ENCODE measurements around the gene COL5A1. TPM values are rescaled to one million over a fixed set of nuclear protein-coding genes. Genes with fewer than 3 reads are reported as not detected.

COL5A1 gene
- total RNA-seq, 1 donor from 2014 or later: not detected

- Mint-ChIP-seq H3K36me3 (ENCODE audit: low read depth) (no peaks in the 10 kb centered on the region), H3K9me3 (no peaks in the 10 kb centered on the region), H3K4me3 (no peak overlapping the region), H3K27ac (no peak overlapping the region), H3K27me3 (peaks cover 6% of the 10 kb centered on the region), H3K4me1 (no peaks in the 10 kb centered on the region)
- intact Hi-C loops (cut with micrococcal nuclease): no loop called here
- no peak for DNase-seq
Measured at GRCh38 chr9:134645607-134646365, 4.2 kb downstream of the COL5A1 start.

DNA sequence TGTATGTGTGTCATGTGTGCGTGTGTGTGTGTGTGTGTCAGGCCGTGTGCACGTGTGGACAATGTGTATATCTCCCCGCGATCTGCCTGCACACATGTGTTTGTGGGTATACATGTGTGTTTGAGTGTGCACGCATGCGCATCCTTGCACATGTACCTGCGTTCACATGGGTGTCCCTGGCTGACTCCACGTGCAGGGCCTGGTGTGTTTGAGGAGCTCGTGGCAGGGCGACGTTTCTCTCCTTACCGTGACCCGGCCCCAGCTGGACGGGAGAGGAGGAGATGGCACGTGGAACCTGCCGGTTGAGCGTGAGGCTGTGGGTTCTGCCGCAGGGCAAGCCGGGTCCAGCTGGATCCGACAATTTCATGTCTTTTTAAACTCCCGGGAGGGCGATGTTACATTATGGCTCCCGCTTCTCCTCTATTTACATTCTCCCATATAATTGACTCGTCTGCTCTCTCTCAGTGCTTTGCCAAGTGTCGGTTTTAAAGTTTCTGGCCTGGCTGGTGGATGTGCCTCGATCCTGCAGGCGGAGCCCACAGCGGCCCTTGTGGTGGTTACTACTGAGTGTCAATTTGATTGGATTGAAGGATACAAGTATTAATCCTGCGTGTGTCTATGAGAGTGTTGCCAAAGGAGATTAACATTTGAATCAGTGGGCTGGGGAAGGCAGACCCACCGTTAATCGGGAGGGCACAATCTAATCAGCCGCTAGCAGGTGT, 5.9 kb downstream of the COL5A1 start:
- Mint-ChIP-seq H3K9me3 (no peaks in the 10 kb centered on the region), H3K36me3 (ENCODE audit: low read depth) (no peaks in the 10 kb centered on the region), H3K4me3 (no peak overlapping the region), H3K27ac (no peak overlapping the region), H3K4me1 (no peaks in the 10 kb centered on the region), H3K27me3 (peaks cover 5% of the 10 kb centered on the region)
- no peak for DNase-seq
- intact Hi-C loops (cut with micrococcal nuclease): no loop called here

- intact Hi-C loops (cut with micrococcal nuclease): no loop called here
- no peak overlapping the region for H3K4me3 Mint-ChIP-seq
- no peaks in the 10 kb centered on the region for H3K36me3 Mint-ChIP-seq (ENCODE audit: low read depth)
- no peak overlapping the region for H3K27ac Mint-ChIP-seq
- H3K27me3 Mint-ChIP-seq: no peaks in the 10 kb centered on the region
- no peaks in the 10 kb centered on the region for H3K9me3 Mint-ChIP-seq
- no peak for DNase-seq
- H3K4me1 Mint-ChIP-seq: no peaks in the 10 kb centered on the region
Measured at GRCh38 chr9:134648701-134649530, 7.3 kb downstream of the COL5A1 start.

- no peak overlapping the region for H3K27ac Mint-ChIP-seq
- no peaks in the 10 kb centered on the region for H3K36me3 Mint-ChIP-seq (ENCODE audit: low read depth)
- H3K4me3 Mint-ChIP-seq: no peak overlapping the region
- no peaks in the 10 kb centered on the region for H3K27me3 Mint-ChIP-seq
- no peaks in the 10 kb centered on the region for H3K4me1 Mint-ChIP-seq
- no peaks in the 10 kb centered on the region for H3K9me3 Mint-ChIP-seq
- intact Hi-C loops (cut with micrococcal nuclease): no loop called here
- DNase-seq: no peak
Measured at GRCh38 chr9:134650431-134651190, 9.0 kb downstream of the COL5A1 start.

- intact Hi-C loops (cut with micrococcal nuclease): no loop called here
- Mint-ChIP-seq H3K4me1 (no peaks in the 10 kb centered on the region), H3K4me3 (no peak overlapping the region), H3K27me3 (no peaks in the 10 kb centered on the region), H3K27ac (no peak overlapping the region), H3K9me3 (no peaks in the 10 kb centered on the region), H3K36me3 (ENCODE audit: low read depth) (no peaks in the 10 kb centered on the region)
- DNase-seq: no peak
Measured at GRCh38 chr9:134651226-134651905, 9.8 kb downstream of the COL5A1 start.

DNA sequence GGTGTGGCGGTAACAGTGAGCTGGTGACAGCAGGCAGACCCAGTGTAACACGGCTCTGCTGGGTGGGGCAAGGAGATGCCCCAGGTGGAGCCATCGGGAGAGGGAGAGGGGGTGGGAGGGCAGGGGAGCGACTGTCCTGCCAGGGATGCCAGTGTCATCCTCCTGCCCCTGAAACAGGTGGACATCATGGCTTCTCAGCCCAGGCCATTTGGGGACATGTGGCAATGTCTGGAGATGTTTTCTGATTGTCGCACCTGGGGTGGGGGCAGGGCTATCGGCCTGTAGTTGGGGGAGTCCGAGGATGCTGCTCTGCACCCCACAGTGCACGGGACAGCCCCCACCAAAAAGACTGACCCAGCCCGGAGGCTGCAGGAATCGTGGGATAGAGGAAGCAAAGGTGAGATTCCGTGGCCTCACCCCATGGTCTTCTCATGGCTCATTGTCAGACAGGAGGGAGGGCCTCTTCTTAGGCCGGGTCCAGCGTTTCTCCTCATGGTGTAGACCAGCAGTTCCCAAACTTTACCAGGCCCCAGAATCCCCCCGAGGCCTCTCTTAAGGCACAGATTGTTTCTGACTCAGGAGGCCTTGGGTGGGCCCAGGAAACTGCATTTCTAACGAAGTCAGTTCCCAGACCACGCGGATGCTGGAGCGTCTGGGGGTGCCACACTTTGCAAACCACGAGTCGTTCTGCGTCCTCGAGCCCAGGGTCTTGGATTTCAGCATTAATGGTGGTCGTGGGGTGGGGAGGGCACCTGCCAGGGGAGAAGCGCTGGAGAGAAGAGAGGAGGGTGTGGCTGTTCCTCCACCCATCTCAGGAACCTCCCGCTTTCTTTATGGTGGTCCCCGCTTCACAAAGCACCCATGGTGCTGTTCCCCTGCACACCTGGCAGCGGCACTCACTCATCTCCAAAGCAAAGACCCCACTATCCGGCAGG, 11.0 kb downstream of the COL5A1 start:
- DNase-seq: no peak
- no peak overlapping the region for H3K4me3 Mint-ChIP-seq
- H3K9me3 Mint-ChIP-seq: no peaks in the 10 kb centered on the region
- no peaks in the 10 kb centered on the region for H3K36me3 Mint-ChIP-seq (ENCODE audit: low read depth)
- intact Hi-C loops (cut with micrococcal nuclease): no loop called here
- H3K27me3 Mint-ChIP-seq: no peaks in the 10 kb centered on the region
- H3K27ac Mint-ChIP-seq: no peak overlapping the region
- H3K4me1 Mint-ChIP-seq: no peaks in the 10 kb centered on the region

DNA sequence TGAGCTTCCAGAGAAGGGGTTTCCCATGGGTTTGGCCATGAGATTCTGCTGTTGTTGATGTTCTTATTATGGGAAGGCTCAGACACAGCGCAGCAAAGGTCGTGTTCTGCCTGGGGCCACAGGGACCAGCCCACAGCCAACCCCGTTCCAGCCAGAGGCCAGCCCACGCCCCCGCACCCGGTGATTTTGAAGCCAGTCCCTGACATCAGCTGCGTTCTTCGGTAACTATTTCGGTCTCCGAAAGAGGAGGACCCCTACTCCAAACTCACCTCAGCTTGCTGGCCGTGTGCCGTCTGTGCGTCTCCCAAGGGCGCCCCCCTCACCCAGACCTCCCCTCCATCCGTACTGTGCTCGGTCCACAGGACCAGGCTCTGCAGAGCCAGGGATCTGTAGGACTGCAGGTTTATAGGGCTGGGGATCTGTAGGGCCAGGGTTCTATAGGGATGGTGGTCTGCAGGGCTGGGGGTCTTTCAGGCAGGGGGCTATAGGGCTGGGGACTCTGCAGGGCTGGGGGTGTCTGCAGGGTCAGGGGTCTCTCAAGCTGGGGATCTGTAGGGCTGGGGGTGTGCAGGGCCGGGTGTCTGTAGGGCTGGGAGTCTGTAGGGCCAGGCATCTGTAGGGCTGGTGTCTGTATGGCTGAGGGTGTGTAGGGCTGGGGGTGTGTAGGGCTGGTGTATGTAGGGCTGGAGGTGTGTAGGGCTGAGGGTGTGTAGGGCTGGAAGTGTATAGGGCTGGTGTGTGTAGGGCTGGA, 11.8 kb downstream of the COL5A1 start:
- H3K9me3 Mint-ChIP-seq: no peaks in the 10 kb centered on the region
- H3K4me1 Mint-ChIP-seq: no peaks in the 10 kb centered on the region
- H3K4me3 Mint-ChIP-seq: no peak overlapping the region
- intact Hi-C loops (cut with micrococcal nuclease): no loop called here
- no peaks in the 10 kb centered on the region for H3K27me3 Mint-ChIP-seq
- no peaks in the 10 kb centered on the region for H3K36me3 Mint-ChIP-seq (ENCODE audit: low read depth)
- H3K27ac Mint-ChIP-seq: no peak overlapping the region
- DNase-seq: no peak

DNA sequence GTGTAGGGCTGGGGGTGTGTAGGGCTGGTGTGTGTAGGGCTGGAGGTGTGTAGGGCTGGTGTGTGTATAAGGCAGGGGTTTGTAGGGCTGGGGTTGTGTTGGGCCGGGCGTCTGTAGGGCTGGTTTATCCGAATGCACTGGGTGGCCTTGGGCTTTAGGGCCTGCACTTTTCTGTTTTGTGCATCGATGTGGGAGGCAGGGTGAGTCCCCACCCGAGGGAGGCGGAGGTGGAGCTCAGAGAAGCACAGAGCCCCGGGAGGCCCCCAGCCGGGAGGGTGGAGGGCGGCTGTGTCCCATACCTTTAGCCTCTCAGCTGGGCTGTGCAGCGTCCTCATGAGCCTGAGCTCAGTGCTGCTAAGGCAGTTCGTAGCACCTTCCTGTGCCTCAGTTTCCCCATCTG, 13.5 kb downstream of the COL5A1 start:
- Mint-ChIP-seq H3K9me3 (no peaks in the 10 kb centered on the region), H3K4me3 (no peak overlapping the region), H3K4me1 (no peaks in the 10 kb centered on the region), H3K27ac (no peak overlapping the region), H3K36me3 (ENCODE audit: low read depth) (no peaks in the 10 kb centered on the region), H3K27me3 (no peaks in the 10 kb centered on the region)
- DNase-seq: no peak
- intact Hi-C loops (cut with micrococcal nuclease): no loop called here

DNA sequence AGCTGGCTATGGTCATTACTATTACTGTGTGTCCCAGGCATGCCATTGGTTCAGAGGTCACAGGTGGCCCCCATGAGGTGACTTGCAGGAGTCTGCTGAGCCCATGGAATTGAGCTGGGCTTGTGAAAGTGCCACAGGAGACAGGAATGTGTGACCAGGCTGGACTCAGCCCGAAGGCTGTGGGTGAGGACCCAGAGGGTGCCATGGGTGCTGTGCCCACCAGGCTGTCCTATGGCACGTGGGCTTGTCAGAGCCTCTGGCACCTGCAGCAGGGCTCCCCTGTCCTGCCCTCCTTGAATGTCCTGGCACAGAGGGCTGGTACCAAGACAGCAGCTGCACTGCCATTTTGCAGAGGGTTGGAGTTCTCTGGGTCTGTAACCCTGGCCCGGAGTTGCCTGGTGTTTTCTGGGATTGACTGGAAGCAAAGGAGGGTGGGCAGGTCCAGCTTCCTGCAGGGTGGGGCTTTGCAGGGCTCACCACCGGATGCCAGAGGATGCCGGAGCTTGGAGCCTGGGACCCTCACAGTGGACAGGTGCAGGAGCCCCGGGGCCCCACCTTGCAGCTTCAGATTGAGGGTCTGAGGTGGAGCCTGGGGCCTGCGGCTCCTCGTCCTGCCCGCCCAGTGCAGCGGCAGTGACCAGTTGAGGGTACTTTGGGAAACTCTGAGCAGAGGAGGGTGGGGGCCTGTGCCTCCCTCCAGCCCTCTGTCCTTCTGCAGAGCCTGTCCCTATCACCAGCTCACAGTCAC, 14.2 kb downstream of the COL5A1 start:
- H3K4me3 Mint-ChIP-seq: no peak overlapping the region
- no peaks in the 10 kb centered on the region for H3K27me3 Mint-ChIP-seq
- H3K4me1 Mint-ChIP-seq: no peaks in the 10 kb centered on the region
- H3K36me3 Mint-ChIP-seq (ENCODE audit: low read depth): no peaks in the 10 kb centered on the region
- no peaks in the 10 kb centered on the region for H3K9me3 Mint-ChIP-seq
- intact Hi-C loops (cut with micrococcal nuclease): no loop called here
- H3K27ac Mint-ChIP-seq: no peak overlapping the region
- no peak for DNase-seq

- intact Hi-C loops (cut with micrococcal nuclease): no loop called here
- Mint-ChIP-seq H3K4me1 (no peaks in the 10 kb centered on the region), H3K36me3 (ENCODE audit: low read depth) (no peaks in the 10 kb centered on the region), H3K4me3 (no peak overlapping the region), H3K27me3 (no peaks in the 10 kb centered on the region), H3K27ac (no peak overlapping the region), H3K9me3 (no peaks in the 10 kb centered on the region)
- DNase-seq: no peak
Measured at GRCh38 chr9:134656334-134657006, 14.9 kb downstream of the COL5A1 start.

Measured in activated CD4-positive, alpha-beta T cell treated with anti-CD3 and anti-CD28 coated beads, Interleukin-2, amount 10 ng/mL, durations not matched to agents 24 days and 14 days (primary cell).